Activated CD8-positive, alpha-beta T cell treated with anti-CD3 and anti-CD28 coated beads for 36 hours (primary cell): ENCODE measurements around the gene GFI1. TPM values are rescaled to one million over a fixed set of nuclear protein-coding genes. Genes with fewer than 3 reads are reported as not detected.
A peak's percentile ranks its signal among the peaks of the same experiment; 100 is the strongest.

ENCODE experiments used
- ATAC-seq: fragments of 200-7000 bp; cut with Tn5 transposase; one replicate; pipeline ENCODE4 v1.10.0; 2021; ENCODE audit warnings: mild to moderate bottlenecking, moderate library complexity
- CTCF ChIA-PET: fragments of 350-600 bp; sonication (Branson Sonifier 250); formaldehyde crosslinking; loops from one replicate; lab custom pipeline; 2021; ENCODE audit warnings: antibody characterized with exemption; lab: Charles Lee
- POLR2A ChIA-PET: fragments of 350-600 bp; sonication (Branson Sonifier 250); formaldehyde crosslinking; loops from one replicate; lab custom pipeline; 2021; ENCODE audit warnings: antibody characterized with exemption; lab: Charles Lee
- DNase-seq: peaks from one replicate; pipeline ENCODE4 v3.0.0-alpha.2; 2020
- H3K27ac Mint-ChIP-seq: one replicate; pipeline ENCODE4 v1.8.0; 2021; ENCODE audit warnings: mild to moderate bottlenecking, mixed read lengths
- H3K27me3 Mint-ChIP-seq: one replicate; pipeline ENCODE4 v1.8.0; 2021; ENCODE audit warnings: mixed read lengths
- H3K36me3 Mint-ChIP-seq: one replicate; pipeline ENCODE4 v1.8.0; 2021; ENCODE audit warnings: low read depth, mixed read lengths
- H3K4me1 Mint-ChIP-seq: one replicate; pipeline ENCODE4 v1.8.0; 2021; ENCODE audit warnings: low read depth, mixed read lengths
- H3K4me3 Mint-ChIP-seq: one replicate; pipeline ENCODE4 v1.8.0; 2021; ENCODE audit warnings: mild to moderate bottlenecking, moderate library complexity, mixed read lengths
- H3K9me3 Mint-ChIP-seq: one replicate; pipeline ENCODE4 v1.8.0; 2021; ENCODE audit warnings: mixed read lengths
- CTCF ChIP-seq: fragments of 200-600 bp; IDR thresholded peaks from one replicate; pipeline ENCODE4 v1.8.0; 2022; ENCODE audit warnings: antibody characterized with exemption, mild to moderate bottlenecking
- intact Hi-C: fragments of 100-400 bp; cut with micrococcal nuclease; formaldehyde crosslinking; loops from one replicate; pipeline ENCODE4 v1.10.0; 2022
- total RNA-seq, 2 experiments: library from RNA; stranded (reverse); gene quantifications; one replicate each; pipeline ENCODE4 v1.2.3, GENCODE V29; 2021

The GFI1 gene
- total RNA-seq, 2 experiments from 2014 or later: 54.3 to 55.3 TPM

- H3K27me3 Mint-ChIP-seq: no peaks in the 10 kb centered on the region
- H3K27ac Mint-ChIP-seq: no peak overlapping the region
- ATAC-seq (peak; percentile 25), DNase-seq (peak; percentile 31)
- no peak overlapping the region for H3K4me3 Mint-ChIP-seq
- ChIA-PET CTCF (interaction anchor here (0.7 to 0.8 kb wide), 2 partner anchors 17 to 351 kb away, joined by 3 read pairs; no protein-coding TSS in a partner anchor), POLR2A (interaction anchor here (0.7 to 0.9 kb wide), 2 partner anchors 18 to 205 kb away, joined by 3 read pairs; partner anchors contain the start of genes GFI1 and RPAP2)
- no peaks in the 10 kb centered on the region for H3K9me3 Mint-ChIP-seq
- peaks cover 7% of the 10 kb centered on the region for H3K36me3 Mint-ChIP-seq
- no peak for TF ChIP-seq CTCF
- H3K4me1 Mint-ChIP-seq: peaks cover 41% of the 10 kb centered on the region
- intact Hi-C loops: no loop called here
These were observed 17.7 kb upstream of the GFI1 start for GRCh38 chr1:92504291-92505014.

GRCh38 chr1:92503926-92504285 is 17.2 kb upstream of the GFI1 start:
- intact Hi-C loops: no loop called here
- no peak for ATAC-seq
- ChIA-PET CTCF (interaction anchor here (0.8 kb wide), 1 partner anchor 17 kb away, joined by 3 read pairs; no protein-coding TSS in a partner anchor), POLR2A (interaction anchor here (0.6 to 1.2 kb wide), 4 partner anchors 18 to 205 kb away, joined by 3 to 4 read pairs (median 3); partner anchors contain the start of genes GFI1 and RPAP2)
- no peaks in the 10 kb centered on the region for H3K27me3 Mint-ChIP-seq
- no peak overlapping the region for H3K4me3 Mint-ChIP-seq
- no peak for TF ChIP-seq CTCF
- H3K36me3 Mint-ChIP-seq: peaks cover 4% of the 10 kb centered on the region
- H3K27ac Mint-ChIP-seq: no peak overlapping the region
- peaks cover 41% of the 10 kb centered on the region for H3K4me1 Mint-ChIP-seq
- no peak for DNase-seq
- no peaks in the 10 kb centered on the region for H3K9me3 Mint-ChIP-seq

GRCh38 chr1:92503043-92503925 is 16.6 kb upstream of the GFI1 start:
- peak overlapping the region; percentile 66 for H3K27ac Mint-ChIP-seq
- ChIA-PET POLR2A (interaction anchor here (0.6 to 1.2 kb wide), 4 partner anchors 17 to 204 kb away, joined by 3 to 4 read pairs (median 3); partner anchors contain the start of genes GFI1 and RPAP2), CTCF (interaction anchor here (0.8 kb wide), 1 partner anchor 18 kb away, joined by 3 read pairs; no protein-coding TSS in a partner anchor)
- H3K27me3 Mint-ChIP-seq: no peaks in the 10 kb centered on the region
- ATAC-seq (no peak), DNase-seq (no peak)
- H3K9me3 Mint-ChIP-seq: no peaks in the 10 kb centered on the region
- intact Hi-C loops: no loop called here
- TF ChIP-seq CTCF: no peak
- H3K36me3 Mint-ChIP-seq: peaks cover 4% of the 10 kb centered on the region
- no peak overlapping the region for H3K4me3 Mint-ChIP-seq
- H3K4me1 Mint-ChIP-seq: peaks cover 41% of the 10 kb centered on the region

- no peak overlapping the region for H3K4me3 Mint-ChIP-seq
- CTCF ChIA-PET: no interaction called here
- H3K4me1 Mint-ChIP-seq: peaks cover 41% of the 10 kb centered on the region
- H3K36me3 Mint-ChIP-seq: peaks cover 2% of the 10 kb centered on the region
- POLR2A ChIA-PET: no interaction called here
- no peak for TF ChIP-seq CTCF
- DNase-seq (no peak), ATAC-seq (peak; percentile 81)
- H3K9me3 Mint-ChIP-seq: no peaks in the 10 kb centered on the region
- H3K27ac Mint-ChIP-seq: peak overlapping the region; percentile 56
- H3K27me3 Mint-ChIP-seq: no peaks in the 10 kb centered on the region
- intact Hi-C loops: no loop called here
These were observed 15.5 kb upstream of the GFI1 start for GRCh38 chr1:92502247-92502646.
